ENCODE data around the gene CGB1.

GRCh38 chr19:49014123-49014869 is 22.4 kb downstream of the CGB1 start:
- TF ChIP-seq, protein P1, sequence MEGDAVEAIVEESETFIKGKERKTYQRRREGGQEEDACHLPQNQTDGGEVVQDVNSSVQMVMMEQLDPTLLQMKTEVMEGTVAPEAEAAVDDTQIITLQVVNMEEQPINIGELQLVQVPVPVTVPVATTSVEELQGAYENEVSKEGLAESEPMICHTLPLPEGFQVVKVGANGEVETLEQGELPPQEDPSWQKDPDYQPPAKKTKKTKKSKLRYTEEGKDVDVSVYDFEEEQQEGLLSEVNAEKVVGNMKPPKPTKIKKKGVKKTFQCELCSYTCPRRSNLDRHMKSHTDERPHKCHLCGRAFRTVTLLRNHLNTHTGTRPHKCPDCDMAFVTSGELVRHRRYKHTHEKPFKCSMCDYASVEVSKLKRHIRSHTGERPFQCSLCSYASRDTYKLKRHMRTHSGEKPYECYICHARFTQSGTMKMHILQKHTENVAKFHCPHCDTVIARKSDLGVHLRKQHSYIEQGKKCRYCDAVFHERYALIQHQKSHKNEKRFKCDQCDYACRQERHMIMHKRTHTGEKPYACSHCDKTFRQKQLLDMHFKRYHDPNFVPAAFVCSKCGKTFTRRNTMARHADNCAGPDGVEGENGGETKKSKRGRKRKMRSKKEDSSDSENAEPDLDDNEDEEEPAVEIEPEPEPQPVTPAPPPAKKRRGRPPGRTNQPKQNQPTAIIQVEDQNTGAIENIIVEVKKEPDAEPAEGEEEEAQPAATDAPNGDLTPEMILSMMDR (IDR thresholded peaks at IDR 0.05), result no peak
- TF ChIP-seq POLR2A (IDR thresholded peaks at IDR 0.05) (no peak), POLR2AphosphoS5 (IDR thresholded peaks at IDR 0.05) (no peak)

Measured in prostate gland (tissue), 2 donors.